Hematopoietic multipotent progenitor cell treated with erythropoietin and hydrocortisone succinate and interleukin-3 and kit ligand, for 8 days (in vitro differentiated cells): ENCODE data around the gene RPTOR.
A peak's percentile ranks its signal among the peaks of the same experiment; 100 is the strongest.
"Not testable (repeated sequence)": the region's sequence is repeated elsewhere in the genome, so short reads cannot be mapped to it uniquely, and the experiment has no call there.

ENCODE experiments used
- DNase-seq: peaks from one replicate; pipeline ENCODE4 v3.0.0-alpha.2; 2015

Gene RPTOR

GRCh38 chr17:80803451-80804428, 259.1 kb downstream of the RPTOR start:
- no peak for DNase-seq

- DNase-seq = no peak
These were observed 259.8 kb downstream of the RPTOR start for GRCh38 chr17:80804466-80804865.

GRCh38 chr17:80805032-80805751, 260.6 kb downstream of the RPTOR start:
- DNase-seq = no peak

GRCh38 chr17:80807014-80807413, 262.4 kb downstream of the RPTOR start:
- no peak for DNase-seq

- peak; percentile 11 for DNase-seq
These were observed 263.2 kb downstream of the RPTOR start for GRCh38 chr17:80807882-80808281.

- peak; percentile 14 for DNase-seq
These were observed 266.8 kb downstream of the RPTOR start for GRCh38 chr17:80811181-80812105.

GRCh38 chr17:80812362-80813088, 267.9 kb downstream of the RPTOR start:
- DNase-seq = no peak

GRCh38 chr17:80813318-80813717, 268.7 kb downstream of the RPTOR start:
- no peak for DNase-seq

- no peak for DNase-seq
These were observed 269.9 kb downstream of the RPTOR start for GRCh38 chr17:80814491-80814890.

- DNase-seq = no peak
These were observed 270.6 kb downstream of the RPTOR start for GRCh38 chr17:80815151-80815681.

GRCh38 chr17:80815718-80816117, 271.1 kb downstream of the RPTOR start:
- not testable (repeated sequence) for DNase-seq

- DNase-seq = no peak
These were observed 271.8 kb downstream of the RPTOR start for GRCh38 chr17:80816241-80817103.

- DNase-seq = no peak
These were observed 272.7 kb downstream of the RPTOR start for GRCh38 chr17:80817321-80817845.

- DNase-seq = no peak
These were observed 273.2 kb downstream of the RPTOR start for GRCh38 chr17:80817861-80818260.

GRCh38 chr17:80818871-80819270, 274.2 kb downstream of the RPTOR start:
- no peak for DNase-seq

- DNase-seq = no peak
These were observed 275.0 kb downstream of the RPTOR start for GRCh38 chr17:80819422-80820164.

GRCh38 chr17:80820331-80820730, 275.7 kb downstream of the RPTOR start:
- no peak for DNase-seq

- DNase-seq = no peak
These were observed 276.9 kb downstream of the RPTOR start for GRCh38 chr17:80821546-80821945.

- no peak for DNase-seq
These were observed 277.5 kb downstream of the RPTOR start for GRCh38 chr17:80822021-80822699.
